Caco-2 (cell line): ENCODE measurements around the gene PLXDC1. TPM values are rescaled to one million over a fixed set of nuclear protein-coding genes. Genes with fewer than 3 reads are reported as not detected.

Source experiments
- BruUV-seq: library from RNA; stranded (reverse); fragments of 400-500 nt; replicated peaks from 2 replicates; lab custom pipeline; 2021; lab: Mats Ljungman, UMichigan
- CTCF ChIA-PET: fragments of 300-600 bp; sonication (Branson Sonifier 250); formaldehyde crosslinking; loops from one replicate; lab custom pipeline; 2022; ENCODE audit warnings: antibody characterized with exemption; lab: Charles Lee
- POLR2A ChIA-PET: fragments of 300-600 bp; sonication (Branson Sonifier 250); formaldehyde crosslinking; loops from one replicate; lab custom pipeline; 2022; ENCODE audit warnings: antibody characterized with exemption; lab: Charles Lee
- DNase-seq, 2 experiments: peaks; one replicate each; pipeline versions ENCODE4 v3.0.0 to v3.0.0-alpha.2; 2020 to 2022
- H3K27me3 ChIP-seq: replicated peaks from 2 replicates; pipeline ENCODE4 v1.6.0; 2011; ENCODE audit warnings: low read length; ENCODE audit not compliant: control insufficient read depth, insufficient read depth
- H3K36me3 ChIP-seq: 2 replicates; pipeline ENCODE4 v1.5.1; 2011; ENCODE audit warnings: low read length; ENCODE audit not compliant: control insufficient read depth, insufficient read depth
- H3K4me1 ChIP-seq: fragments of 250-450 bp; sonication (Bioruptor Pico); 2 replicates; pipeline ENCODE4 v1.5.1; 2020; ENCODE audit warnings: mild to moderate bottlenecking
- H3K4me3 ChIP-seq: 2 replicates; pipeline ENCODE4 v1.5.1; 2011; ENCODE audit warnings: low read depth, mild to moderate bottlenecking, control low read depth, low read length
- H3K9me3 ChIP-seq: fragments of 250-450 bp; sonication (Bioruptor Pico); 2 replicates; pipeline ENCODE4 v1.5.1; 2020; ENCODE audit warnings: mild to moderate bottlenecking, moderate library complexity
- H3K27ac Mint-ChIP-seq: one replicate; pipeline ENCODE4 v1.8.0; 2022; ENCODE audit warnings: mixed read lengths; ENCODE audit not compliant: unreplicated experiment
- H3K27me3 Mint-ChIP-seq: one replicate; pipeline ENCODE4 v1.8.0; 2022; ENCODE audit warnings: mixed read lengths; ENCODE audit not compliant: insufficient read depth, unreplicated experiment
- H3K36me3 Mint-ChIP-seq: one replicate; pipeline ENCODE4 v1.8.0; 2022; ENCODE audit warnings: mild to moderate bottlenecking, mixed read lengths; ENCODE audit not compliant: insufficient read depth, unreplicated experiment
- H3K4me1 Mint-ChIP-seq: one replicate; pipeline ENCODE4 v1.8.0; 2022; ENCODE audit warnings: low read depth, mixed read lengths; ENCODE audit not compliant: unreplicated experiment
- H3K4me3 Mint-ChIP-seq: one replicate; pipeline ENCODE4 v1.8.0; 2022; ENCODE audit warnings: mild to moderate bottlenecking, moderate library complexity, mixed read lengths; ENCODE audit not compliant: unreplicated experiment
- H3K9me3 Mint-ChIP-seq: one replicate; pipeline ENCODE4 v1.8.0; 2022; ENCODE audit warnings: mixed read lengths; ENCODE audit not compliant: unreplicated experiment
- CTCF ChIP-seq, 2 experiments: fragments of 200-600 bp in 1 of 2; IDR thresholded peaks; 1 replicate in 1 of 2; 2 replicates in 1 of 2; pipeline versions ENCODE4 v1.5.1 to v1.8.0; 2011 to 2022; ENCODE audit warnings: antibody characterized with exemption in 1 of 2, control low read depth in 1 of 2, inconsistent platforms in 1 of 2, low read depth in 1 of 2, low read length in 1 of 2, mild to moderate bottlenecking in 1 of 2, moderate library complexity in 1 of 2; ENCODE audit not compliant: insufficient read depth in 1 of 2, severe bottlenecking in 1 of 2, unreplicated experiment in 1 of 2
- intact Hi-C: fragments of 100-400 bp; cut with micrococcal nuclease; formaldehyde crosslinking; loops from one replicate; pipeline ENCODE4 v1.10.0; 2022; ENCODE audit not compliant: unreplicated experiment
- total RNA-seq: library from RNA; stranded (reverse); gene quantifications from 2 replicates; pipeline ENCODE4 v1.2.3, GENCODE V29; 2022

The PLXDC1 gene
- total RNA-seq, 1 experiment from 2014 or later = 0.14 TPM

DNA sequence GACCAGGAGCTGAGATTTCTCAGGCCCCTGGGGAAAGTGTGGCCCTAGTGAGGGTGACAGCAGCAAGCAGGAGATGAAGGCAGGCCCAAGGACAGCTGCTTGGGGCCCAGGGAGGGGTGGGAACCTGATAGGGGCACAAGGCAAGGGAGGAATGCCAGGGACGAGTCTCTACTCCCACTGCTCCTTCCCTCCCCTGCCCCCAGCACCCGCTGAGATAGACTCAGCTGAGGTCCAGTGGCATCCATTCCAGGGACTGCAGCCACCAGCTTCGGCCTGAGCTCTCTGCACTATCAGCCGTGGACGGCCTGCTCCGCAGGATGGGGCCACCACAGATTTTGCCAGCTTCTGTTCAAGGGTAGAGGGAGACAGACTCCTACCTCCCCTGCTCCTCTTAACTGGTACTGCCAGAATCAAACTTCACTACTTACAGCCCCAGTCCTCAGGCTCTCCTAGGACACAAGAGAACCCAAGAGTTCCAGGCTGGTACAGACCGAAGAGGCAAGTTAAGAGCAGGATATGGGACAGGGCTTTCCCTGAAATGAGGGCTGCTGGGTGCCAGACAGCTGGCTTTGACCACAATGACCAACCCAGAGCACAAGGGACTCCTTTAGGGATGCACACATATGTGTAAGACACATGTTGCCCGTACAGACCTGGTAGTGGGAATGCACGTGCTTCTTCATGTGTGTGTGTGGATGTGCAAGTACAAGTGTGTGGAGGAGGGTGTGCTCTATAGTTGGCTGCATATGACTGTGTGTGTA, 40.5 kb upstream of the PLXDC1 start:
- TF ChIP-seq CTCF (IDR thresholded peaks at IDR 0.05; ENCODE audit: insufficient read depth in 1 of 2, low read depth in 1 of 2, low read length in 1 of 2, severe bottlenecking in 1 of 2, unreplicated experiment in 1 of 2) = no peak
- no TSS peak for BruUV-seq
- Histone ChIP-seq H3K9me3 (no peaks in the 10 kb centered on the region), H3K36me3 (no peaks in the 10 kb centered on the region), H3K27me3 (no peaks in the 10 kb centered on the region), H3K4me1 (peaks cover 5% of the 10 kb centered on the region; the same call in 1 of the 2 replicates), H3K4me3 (no peak overlapping the region)
- Mint-ChIP-seq H3K4me3 (no peak overlapping the region), H3K9me3 (no peaks in the 10 kb centered on the region), H3K27ac (no peak overlapping the region), H3K27me3 (no peaks in the 10 kb centered on the region), H3K36me3 (no peaks in the 10 kb centered on the region), H3K4me1 (no peaks in the 10 kb centered on the region)
- ChIA-PET CTCF (no interaction called here), POLR2A (no interaction called here)
- intact Hi-C loops = no loop called here
- no peak for DNase-seq

DNA sequence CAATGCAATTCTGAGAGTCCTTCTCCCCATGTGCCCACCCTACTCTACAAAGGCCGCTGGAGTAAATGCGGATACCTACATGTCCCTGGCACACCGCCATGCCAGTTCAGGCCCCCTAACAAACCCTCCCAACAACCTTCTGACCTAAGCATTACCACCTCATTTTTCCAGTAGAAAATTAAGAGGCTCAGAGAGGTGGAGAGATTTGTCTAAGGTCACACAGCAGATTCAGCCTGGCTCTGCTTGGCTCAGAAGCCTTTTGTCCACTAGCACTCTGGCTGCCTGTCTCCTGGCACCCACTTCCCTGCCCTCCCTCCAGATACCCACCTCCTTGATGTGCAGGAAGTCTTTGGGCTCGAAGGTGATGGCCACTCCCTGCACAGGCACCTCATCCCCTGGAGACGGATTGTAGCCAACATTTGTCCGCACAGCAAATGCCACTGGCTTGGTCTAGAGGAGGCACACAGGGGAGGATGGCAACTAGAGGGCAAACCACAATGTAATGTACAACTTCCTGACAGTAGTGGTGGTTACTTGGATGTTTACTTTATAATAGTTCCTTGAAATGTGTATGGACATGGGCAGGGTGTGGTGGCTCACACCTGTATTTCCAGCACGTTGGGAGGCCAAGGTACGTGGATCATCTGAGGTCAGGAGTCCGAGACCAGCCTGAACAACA, 35.9 kb upstream of the PLXDC1 start:
- Histone ChIP-seq H3K4me1 (no peaks in the 10 kb centered on the region), H3K27me3 (no peaks in the 10 kb centered on the region), H3K4me3 (no peak overlapping the region), H3K36me3 (no peaks in the 10 kb centered on the region; the same call in 1 of the 2 replicates), H3K9me3 (no peaks in the 10 kb centered on the region)
- Mint-ChIP-seq H3K27ac (no peak overlapping the region), H3K4me3 (no peak overlapping the region), H3K36me3 (no peaks in the 10 kb centered on the region), H3K9me3 (no peaks in the 10 kb centered on the region), H3K4me1 (no peaks in the 10 kb centered on the region), H3K27me3 (no peaks in the 10 kb centered on the region)
- no peak for TF ChIP-seq CTCF (IDR thresholded peaks at IDR 0.05; ENCODE audit: insufficient read depth in 1 of 2, low read depth in 1 of 2, low read length in 1 of 2, severe bottlenecking in 1 of 2, unreplicated experiment in 1 of 2)
- POLR2A ChIA-PET = no interaction called here
- intact Hi-C loops = no loop called here
- BruUV-seq = no TSS peak
- CTCF ChIA-PET = interaction anchor here (0.6 kb wide), 1 partner anchor 86 kb away, joined by 3 read pairs; no protein-coding TSS in a partner anchor
- no peak for DNase-seq

GRCh38 chr17:39186481-39187002, 35.1 kb upstream of the PLXDC1 start:
- POLR2A ChIA-PET = no interaction called here
- Histone ChIP-seq H3K9me3 (no peaks in the 10 kb centered on the region), H3K27me3 (no peaks in the 10 kb centered on the region), H3K36me3 (no peaks in the 10 kb centered on the region; the same call in 1 of the 2 replicates), H3K4me3 (no peak overlapping the region), H3K4me1 (no peaks in the 10 kb centered on the region)
- Mint-ChIP-seq H3K27me3 (no peaks in the 10 kb centered on the region), H3K9me3 (no peaks in the 10 kb centered on the region), H3K36me3 (no peaks in the 10 kb centered on the region), H3K27ac (no peak overlapping the region), H3K4me3 (no peak overlapping the region), H3K4me1 (no peaks in the 10 kb centered on the region)
- CTCF ChIA-PET = no interaction called here
- DNase-seq = no peak
- intact Hi-C loops = no loop called here
- no TSS peak for BruUV-seq
- no peak for TF ChIP-seq CTCF (IDR thresholded peaks at IDR 0.05; ENCODE audit: insufficient read depth in 1 of 2, low read depth in 1 of 2, low read length in 1 of 2, severe bottlenecking in 1 of 2, unreplicated experiment in 1 of 2)
